BJ (cell line): ENCODE data around the gene TRIB2. TPM values are rescaled to one million over a fixed set of nuclear protein-coding genes. Genes with fewer than 3 reads are reported as not detected.

Experiments
- CTCF ChIA-PET: fragments of 350-600 bp; formaldehyde crosslinking; extraction: SDS; loops from one replicate; lab custom pipeline; 2021; ENCODE audit warnings: antibody characterized with exemption, inconsistent platforms; lab: Yijun Ruan, JAX
- POLR2A ChIA-PET: fragments of 300-600 bp; sonication (Branson Sonifier 250); formaldehyde crosslinking; extraction: SDS; loops from one replicate; lab custom pipeline; 2021; ENCODE audit warnings: antibody characterized with exemption; lab: Charles Lee
- DNase-seq: peaks from one replicate; pipeline ENCODE4 v3.0.0-alpha.2; 2011; ENCODE audit warnings: low read depth
- H3K27me3 ChIP-seq: 2 replicates; pipeline ENCODE4 v1.6.0; 2011; ENCODE audit warnings: low read length; ENCODE audit not compliant: control insufficient read depth, insufficient read depth
- H3K36me3 ChIP-seq: 2 replicates; pipeline ENCODE4 v1.5.1; 2011; ENCODE audit warnings: low read length; ENCODE audit not compliant: control insufficient read depth, insufficient read depth
- H3K4me3 ChIP-seq: 2 replicates; pipeline ENCODE4 v1.5.1; 2011; ENCODE audit warnings: low read depth, mild to moderate bottlenecking, control low read depth, low read length
- CTCF ChIP-seq: IDR thresholded peaks from 2 replicates; pipeline ENCODE4 v1.5.1; 2011; ENCODE audit warnings: low read depth, mild to moderate bottlenecking, control low read depth, inconsistent platforms, low read length, moderate library complexity; ENCODE audit not compliant: insufficient read depth
- polyA plus RNA-seq: library from polyadenylated mRNA; depleted of rRNA; stranded (reverse); fragments of >200 nt; gene quantifications from 2 replicates; pipeline ENCODE4 v1.2.3, GENCODE V29; 2011

Gene TRIB2
- polyA plus RNA-seq, 1 experiment = 11.0 TPM

- H3K36me3 ChIP-seq = no peaks in the 10 kb centered on the region
- ChIA-PET CTCF (interaction anchor here (0.7 to 0.9 kb wide), 3 partner anchors 44 to 567 kb away, joined by 3 to 4 read pairs (median 3); partner anchors contain the start of gene TRIB2), POLR2A (no interaction called here)
- DNase-seq = no peak
- TF ChIP-seq CTCF = no peak
- no peaks in the 10 kb centered on the region for H3K27me3 ChIP-seq
- no peak overlapping the region for H3K4me3 ChIP-seq
Observed at GRCh38 chr2:12761104-12761503, 44.4 kb downstream of the TRIB2 start.

- no peak overlapping the region for H3K4me3 ChIP-seq
- TF ChIP-seq CTCF = no peak
- CTCF ChIA-PET = interaction anchor here (1.2 kb wide), 1 partner anchor 23 kb away, joined by 3 read pairs; no protein-coding TSS in a partner anchor
- H3K27me3 ChIP-seq = no peaks in the 10 kb centered on the region
- H3K36me3 ChIP-seq = no peaks in the 10 kb centered on the region
- no peak for DNase-seq
- POLR2A ChIA-PET = no interaction called here
Observed at GRCh38 chr2:12762337-12762736, 45.6 kb downstream of the TRIB2 start.

GRCh38 chr2:12762976-12763375 lies 46.2 kb downstream of the TRIB2 start:
- ChIA-PET CTCF (no interaction called here), POLR2A (no interaction called here)
- no peak for DNase-seq
- no peak for TF ChIP-seq CTCF
- no peaks in the 10 kb centered on the region for H3K36me3 ChIP-seq
- no peaks in the 10 kb centered on the region for H3K27me3 ChIP-seq
- no peak overlapping the region for H3K4me3 ChIP-seq

GRCh38 chr2:12763486-12763885 lies 46.8 kb downstream of the TRIB2 start:
- CTCF ChIA-PET = no interaction called here
- no peak for DNase-seq

More at GRCh38 chr2:12763486-12763885, 46.8 kb downstream of the TRIB2 start:
- no peak for TF ChIP-seq CTCF
- Histone ChIP-seq H3K27me3 (no peaks in the 10 kb centered on the region), H3K36me3 (no peaks in the 10 kb centered on the region), H3K4me3 (no peak overlapping the region)
- POLR2A ChIA-PET = no interaction called here
